ENCODE results near the gene IFT52.

The IFT52 gene

GRCh38 chr20:43658723-43659419 lies 68.1 kb downstream of the IFT52 start:
- no peak for TF ChIP-seq POLR2AphosphoS5 (IDR thresholded peaks at IDR 0.05; ENCODE audit: low read depth, low read length)
- no peak for TF ChIP-seq TAF1 (IDR thresholded peaks at IDR 0.05; ENCODE audit: borderline replicate concordance, low read depth, low read length)
- no peak for TF ChIP-seq POLR2A (IDR thresholded peaks at IDR 0.05; ENCODE audit: low read depth, low read length)
- FAIRE-seq = no peak
- no peak for DNase-seq (ENCODE audit: insufficient read length)

GRCh38 chr20:43662943-43663655 lies 72.4 kb downstream of the IFT52 start:
- TF ChIP-seq TAF1 (IDR thresholded peaks at IDR 0.05; ENCODE audit: borderline replicate concordance, low read depth, low read length) = no peak
- no peak for TF ChIP-seq POLR2A (IDR thresholded peaks at IDR 0.05; ENCODE audit: low read depth, low read length)
- no peak for TF ChIP-seq POLR2AphosphoS5 (IDR thresholded peaks at IDR 0.05; ENCODE audit: low read depth, low read length)
- DNase-seq (ENCODE audit: insufficient read length) (no peak), FAIRE-seq (no peak)

- no peak for TF ChIP-seq POLR2AphosphoS5 (IDR thresholded peaks at IDR 0.05; ENCODE audit: low read depth, low read length)
- no peak for TF ChIP-seq TAF1 (IDR thresholded peaks at IDR 0.05; ENCODE audit: borderline replicate concordance, low read depth, low read length)
- no peak for TF ChIP-seq POLR2A (IDR thresholded peaks at IDR 0.05; ENCODE audit: low read depth, low read length)
- DNase-seq (ENCODE audit: insufficient read length) = no peak
- no peak for FAIRE-seq
These were observed 74.9 kb downstream of the IFT52 start for GRCh38 chr20:43665466-43666176.

- TF ChIP-seq POLR2AphosphoS5 (IDR thresholded peaks at IDR 0.05; ENCODE audit: low read depth, low read length) = peak; percentile 49; the same call in 1 of the 2 replicates
- peak; percentile 78; the same call in 1 of the 2 replicates for TF ChIP-seq POLR2A (IDR thresholded peaks at IDR 0.05; ENCODE audit: low read depth, low read length)
- TF ChIP-seq TAF1 (IDR thresholded peaks at IDR 0.05; ENCODE audit: borderline replicate concordance, low read depth, low read length) = peak; percentile 64; the same call in 1 of the 2 replicates
- peak; percentile 62 for FAIRE-seq
- DNase-seq (ENCODE audit: insufficient read length) = peak; percentile 74
These were observed 75.9 kb downstream of the IFT52 start, which contains the start of gene MYBL2 for GRCh38 chr20:43666376-43667328. TSS of gene MYBL2 (plus strand) at chr20:43667114. CDS start at chr20:43667284, 170 bp downstream.

GRCh38 chr20:43667341-43668132 lies 76.8 kb downstream of the IFT52 start:
- DNase-seq (ENCODE audit: insufficient read length) (peak; percentile 36), FAIRE-seq (no peak)
- no peak for TF ChIP-seq TAF1 (IDR thresholded peaks at IDR 0.05; ENCODE audit: borderline replicate concordance, low read depth, low read length)
- no peak for TF ChIP-seq POLR2A (IDR thresholded peaks at IDR 0.05; ENCODE audit: low read depth, low read length)
- no peak for TF ChIP-seq POLR2AphosphoS5 (IDR thresholded peaks at IDR 0.05; ENCODE audit: low read depth, low read length)

- TF ChIP-seq POLR2AphosphoS5 (IDR thresholded peaks at IDR 0.05; ENCODE audit: low read depth, low read length) (no peak), TAF1 (IDR thresholded peaks at IDR 0.05; ENCODE audit: borderline replicate concordance, low read depth, low read length) (no peak), POLR2A (IDR thresholded peaks at IDR 0.05; ENCODE audit: low read depth, low read length) (no peak)
- FAIRE-seq (no peak), DNase-seq (ENCODE audit: insufficient read length) (no peak)
These were observed 78.6 kb downstream of the IFT52 start for GRCh38 chr20:43669332-43669731.

GRCh38 chr20:43670423-43670822 lies 79.7 kb downstream of the IFT52 start:
- TF ChIP-seq TAF1 (IDR thresholded peaks at IDR 0.05; ENCODE audit: borderline replicate concordance, low read depth, low read length) (no peak), POLR2AphosphoS5 (IDR thresholded peaks at IDR 0.05; ENCODE audit: low read depth, low read length) (no peak), POLR2A (IDR thresholded peaks at IDR 0.05; ENCODE audit: low read depth, low read length) (no peak)
- no peak for FAIRE-seq
- DNase-seq (ENCODE audit: insufficient read length) = no peak

- FAIRE-seq = no peak
These were observed 85.6 kb downstream of the IFT52 start for GRCh38 chr20:43676368-43676767.

GRCh38 chr20:43680981-43681380 lies 90.2 kb downstream of the IFT52 start:
- no peak for DNase-seq (ENCODE audit: insufficient read length)
- no peak for FAIRE-seq
- no peak for TF ChIP-seq POLR2AphosphoS5 (IDR thresholded peaks at IDR 0.05; ENCODE audit: low read depth, low read length)
- TF ChIP-seq POLR2A (IDR thresholded peaks at IDR 0.05; ENCODE audit: low read depth, low read length) = no peak
- TF ChIP-seq TAF1 (IDR thresholded peaks at IDR 0.05; ENCODE audit: borderline replicate concordance, low read depth, low read length) = no peak

More at GRCh38 chr20:43676368-43676767, 85.6 kb downstream of the IFT52 start:
- no peak for DNase-seq (ENCODE audit: insufficient read length)
- no peak for TF ChIP-seq POLR2A (IDR thresholded peaks at IDR 0.05; ENCODE audit: low read depth, low read length)
- TF ChIP-seq TAF1 (IDR thresholded peaks at IDR 0.05; ENCODE audit: borderline replicate concordance, low read depth, low read length) = no peak
- no peak for TF ChIP-seq POLR2AphosphoS5 (IDR thresholded peaks at IDR 0.05; ENCODE audit: low read depth, low read length)

All from GM12892 (cell line).